Glutamatergic neuron (in vitro differentiated cells): Measurements from ENCODE around the gene ANOS1. TPM values are rescaled to one million over a fixed set of nuclear protein-coding genes. Genes with fewer than 3 reads are reported as not detected.

ENCODE experiments used
- DNase-seq: peaks from one replicate; pipeline ENCODE4 v3.0.0; 2022
- H3K27ac Mint-ChIP-seq: one replicate; pipeline ENCODE4 v1.8.0; 2020; ENCODE audit warnings: mild to moderate bottlenecking, mixed read lengths, inconsistent platforms; ENCODE audit not compliant: unreplicated experiment
- H3K27me3 Mint-ChIP-seq: one replicate; pipeline ENCODE4 v1.8.0; 2020; ENCODE audit warnings: mild to moderate bottlenecking, moderate library complexity, mixed read lengths, inconsistent platforms; ENCODE audit not compliant: unreplicated experiment
- H3K36me3 Mint-ChIP-seq: one replicate; pipeline ENCODE4 v1.8.0; 2020; ENCODE audit warnings: mild to moderate bottlenecking, mixed read lengths, inconsistent platforms; ENCODE audit not compliant: unreplicated experiment
- H3K4me1 Mint-ChIP-seq: one replicate; pipeline ENCODE4 v1.8.0; 2020; ENCODE audit warnings: mild to moderate bottlenecking, low read depth, mixed read lengths, inconsistent platforms; ENCODE audit not compliant: unreplicated experiment
- H3K4me3 Mint-ChIP-seq: one replicate; pipeline ENCODE4 v1.8.0; 2020; ENCODE audit warnings: mild to moderate bottlenecking, mixed read lengths, inconsistent platforms; ENCODE audit not compliant: unreplicated experiment
- H3K9me3 Mint-ChIP-seq: one replicate; pipeline ENCODE4 v1.8.0; 2020; ENCODE audit warnings: mild to moderate bottlenecking, moderate library complexity, mixed read lengths, inconsistent platforms; ENCODE audit not compliant: unreplicated experiment
- total RNA-seq: library from RNA; stranded (reverse); fragmentation: NEBNext Ultra II Directional; extraction: Animal tissue kit (Norgen Biotek cat#: 25700); gene quantifications from one replicate; pipeline ENCODE4 v1.2.1, GENCODE V29; 2021; ENCODE audit not compliant: unreplicated experiment
- TF ChIP-seq, protein P1 (sequence below): fragments of 200-600 bp; sonication (generic); IDR thresholded peaks from one replicate; pipeline ENCODE4 v1.5.0; 2021; ENCODE audit not compliant: partially characterized antibody, unreplicated experiment

ANOS1 gene
- total RNA-seq, 1 donor from 2014 or later: 1.0 TPM

DNA sequence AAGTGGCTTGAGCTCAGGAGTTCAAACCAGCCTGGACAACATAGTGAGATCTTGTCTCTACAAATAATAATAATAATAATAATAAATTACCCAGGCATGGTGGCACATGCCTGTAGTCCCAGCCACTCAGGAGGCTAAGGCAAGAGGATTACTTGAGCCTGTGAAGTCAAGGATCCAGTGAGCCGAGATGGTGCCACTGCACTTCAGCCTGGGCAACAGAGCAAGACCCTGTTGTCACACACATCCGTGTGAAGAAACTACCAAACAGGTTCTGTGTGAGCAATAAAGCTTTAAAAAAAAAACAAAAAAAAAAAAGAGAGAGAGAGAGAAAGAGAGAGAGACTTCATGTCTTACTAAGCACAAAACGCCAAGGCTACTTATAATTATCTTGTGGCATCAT lies 42.5 kb downstream of the ANOS1 start:
- no peak for DNase-seq
- H3K27me3 Mint-ChIP-seq: no peaks in the 10 kb centered on the region
- H3K4me1 Mint-ChIP-seq: peaks cover 2% of the 10 kb centered on the region
- H3K27ac Mint-ChIP-seq: no peak overlapping the region
- no peaks in the 10 kb centered on the region for H3K36me3 Mint-ChIP-seq
- H3K4me3 Mint-ChIP-seq: no peak overlapping the region
- TF ChIP-seq, protein P1, sequence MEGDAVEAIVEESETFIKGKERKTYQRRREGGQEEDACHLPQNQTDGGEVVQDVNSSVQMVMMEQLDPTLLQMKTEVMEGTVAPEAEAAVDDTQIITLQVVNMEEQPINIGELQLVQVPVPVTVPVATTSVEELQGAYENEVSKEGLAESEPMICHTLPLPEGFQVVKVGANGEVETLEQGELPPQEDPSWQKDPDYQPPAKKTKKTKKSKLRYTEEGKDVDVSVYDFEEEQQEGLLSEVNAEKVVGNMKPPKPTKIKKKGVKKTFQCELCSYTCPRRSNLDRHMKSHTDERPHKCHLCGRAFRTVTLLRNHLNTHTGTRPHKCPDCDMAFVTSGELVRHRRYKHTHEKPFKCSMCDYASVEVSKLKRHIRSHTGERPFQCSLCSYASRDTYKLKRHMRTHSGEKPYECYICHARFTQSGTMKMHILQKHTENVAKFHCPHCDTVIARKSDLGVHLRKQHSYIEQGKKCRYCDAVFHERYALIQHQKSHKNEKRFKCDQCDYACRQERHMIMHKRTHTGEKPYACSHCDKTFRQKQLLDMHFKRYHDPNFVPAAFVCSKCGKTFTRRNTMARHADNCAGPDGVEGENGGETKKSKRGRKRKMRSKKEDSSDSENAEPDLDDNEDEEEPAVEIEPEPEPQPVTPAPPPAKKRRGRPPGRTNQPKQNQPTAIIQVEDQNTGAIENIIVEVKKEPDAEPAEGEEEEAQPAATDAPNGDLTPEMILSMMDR: no peak
- no peaks in the 10 kb centered on the region for H3K9me3 Mint-ChIP-seq

GRCh38 chrX:8688776-8689175 lies 43.2 kb downstream of the ANOS1 start:
- Mint-ChIP-seq H3K4me1 (peaks cover 7% of the 10 kb centered on the region), H3K4me3 (no peak overlapping the region)
- no peak for DNase-seq

DNA sequence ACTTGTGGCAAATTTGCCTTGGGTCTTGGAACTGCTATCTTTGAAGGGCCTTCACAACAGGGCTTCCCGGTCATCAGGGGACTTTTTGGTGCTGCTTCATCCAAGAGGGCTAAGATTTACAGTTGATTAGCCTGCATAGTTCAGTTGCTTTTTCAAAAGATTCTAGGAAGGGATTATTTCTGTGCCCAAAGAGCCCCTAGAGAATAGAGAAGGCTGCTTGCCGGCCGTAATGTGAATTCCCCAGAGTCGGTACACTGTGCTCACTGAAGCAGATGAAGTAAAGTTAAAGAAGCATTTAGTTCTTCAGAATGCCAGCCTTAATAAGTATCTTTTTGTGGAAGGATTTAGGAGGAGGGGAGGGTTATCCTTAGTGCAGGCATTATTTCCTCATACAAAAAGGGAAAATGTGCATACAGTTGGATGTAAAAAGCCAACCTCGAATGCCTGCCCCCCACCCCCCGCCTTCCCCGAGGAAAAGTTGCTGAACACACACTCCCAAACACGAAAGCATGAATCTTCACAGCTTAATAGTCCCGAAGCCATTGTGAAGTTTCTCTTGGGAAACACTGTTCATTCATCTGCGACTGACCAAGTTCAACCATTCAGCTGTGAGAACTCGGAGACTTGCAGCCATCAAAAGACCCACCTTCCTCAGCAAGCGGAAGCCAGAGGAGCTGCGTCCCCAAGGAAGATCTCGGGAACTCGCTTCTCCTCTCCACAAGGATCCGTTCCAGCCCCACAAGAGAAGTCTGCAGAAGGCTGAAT lies 47.6 kb downstream of the ANOS1 start:
- Mint-ChIP-seq H3K4me1 (peaks cover 7% of the 10 kb centered on the region), H3K36me3 (no peaks in the 10 kb centered on the region), H3K27me3 (no peaks in the 10 kb centered on the region), H3K9me3 (no peaks in the 10 kb centered on the region), H3K27ac (no peak overlapping the region), H3K4me3 (no peak overlapping the region)
- no peak for DNase-seq
- TF ChIP-seq, protein P1: no peak

More at GRCh38 chrX:8688776-8689175, 43.2 kb downstream of the ANOS1 start:
- H3K9me3 Mint-ChIP-seq: no peaks in the 10 kb centered on the region
- H3K27ac Mint-ChIP-seq: no peak overlapping the region
- H3K36me3 Mint-ChIP-seq: no peaks in the 10 kb centered on the region
- H3K27me3 Mint-ChIP-seq: no peaks in the 10 kb centered on the region
- TF ChIP-seq, protein P1: no peak

GRCh38 chrX:8683687-8684086 lies 48.2 kb downstream of the ANOS1 start:
- H3K4me3 Mint-ChIP-seq: no peak overlapping the region
- H3K4me1 Mint-ChIP-seq: peaks cover 6% of the 10 kb centered on the region
- DNase-seq: no peak
- H3K36me3 Mint-ChIP-seq: no peaks in the 10 kb centered on the region
- no peaks in the 10 kb centered on the region for H3K27me3 Mint-ChIP-seq
- TF ChIP-seq, protein P1: no peak
- no peaks in the 10 kb centered on the region for H3K9me3 Mint-ChIP-seq
- no peak overlapping the region for H3K27ac Mint-ChIP-seq

DNA sequence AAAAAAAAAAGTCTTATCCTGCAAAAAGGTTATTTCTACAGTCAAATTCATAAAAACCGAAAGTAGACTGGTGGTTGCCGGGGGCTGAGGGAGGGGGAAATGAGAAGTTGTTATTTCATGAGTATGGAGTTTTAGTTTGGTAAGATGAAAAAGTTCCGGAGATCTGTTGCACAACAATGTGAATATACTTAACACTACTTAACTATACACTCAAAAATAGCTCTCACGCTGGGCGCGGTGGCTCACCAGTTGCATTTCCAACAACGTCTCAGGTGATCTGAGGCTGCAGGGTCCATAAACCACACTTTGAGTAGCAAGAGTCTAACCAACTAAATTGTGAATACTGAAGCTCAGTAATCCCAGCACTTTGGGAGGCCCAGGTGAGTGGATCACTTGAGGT lies 52.4 kb downstream of the ANOS1 start:
- no peaks in the 10 kb centered on the region for H3K9me3 Mint-ChIP-seq
- H3K4me3 Mint-ChIP-seq: no peak overlapping the region
- no peak for DNase-seq
- H3K36me3 Mint-ChIP-seq: no peaks in the 10 kb centered on the region
- H3K4me1 Mint-ChIP-seq: peaks cover 7% of the 10 kb centered on the region
- TF ChIP-seq, protein P1: no peak
- H3K27ac Mint-ChIP-seq: no peak overlapping the region
- no peaks in the 10 kb centered on the region for H3K27me3 Mint-ChIP-seq
